Stimulated activated CD4-positive, alpha-beta T cell treated with anti-CD3 and anti-CD28 coated beads, Interleukin-4, amount 100 ng/mL, for 1 hour (primary cell): Measurements from ENCODE around the gene FUT7.

Experiments used
- DNase-seq: peaks from one replicate; pipeline ENCODE4 v3.0.0-alpha.2; 2020

Gene FUT7

DNA sequence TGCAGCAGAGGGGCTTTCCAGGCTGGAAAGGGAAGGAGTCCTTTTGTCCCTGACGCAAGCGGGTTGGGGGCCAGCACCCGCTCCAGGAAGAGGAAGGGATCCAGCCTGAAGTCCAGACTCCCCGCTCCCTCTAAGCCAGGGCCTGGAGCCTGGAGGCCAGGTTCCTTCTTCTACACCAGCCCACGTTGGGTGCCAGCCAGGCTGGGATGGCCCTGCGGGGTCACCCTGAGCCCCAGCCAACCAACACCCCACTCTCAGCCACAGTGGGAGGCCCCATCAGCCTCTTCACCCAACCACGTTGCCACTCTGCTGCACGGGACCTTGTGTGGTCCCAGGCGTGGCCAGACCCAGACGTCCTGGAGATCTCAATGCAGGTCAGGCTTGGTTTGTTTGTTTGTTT, 970 bp upstream of the FUT7 start:
- no peak for DNase-seq

DNA sequence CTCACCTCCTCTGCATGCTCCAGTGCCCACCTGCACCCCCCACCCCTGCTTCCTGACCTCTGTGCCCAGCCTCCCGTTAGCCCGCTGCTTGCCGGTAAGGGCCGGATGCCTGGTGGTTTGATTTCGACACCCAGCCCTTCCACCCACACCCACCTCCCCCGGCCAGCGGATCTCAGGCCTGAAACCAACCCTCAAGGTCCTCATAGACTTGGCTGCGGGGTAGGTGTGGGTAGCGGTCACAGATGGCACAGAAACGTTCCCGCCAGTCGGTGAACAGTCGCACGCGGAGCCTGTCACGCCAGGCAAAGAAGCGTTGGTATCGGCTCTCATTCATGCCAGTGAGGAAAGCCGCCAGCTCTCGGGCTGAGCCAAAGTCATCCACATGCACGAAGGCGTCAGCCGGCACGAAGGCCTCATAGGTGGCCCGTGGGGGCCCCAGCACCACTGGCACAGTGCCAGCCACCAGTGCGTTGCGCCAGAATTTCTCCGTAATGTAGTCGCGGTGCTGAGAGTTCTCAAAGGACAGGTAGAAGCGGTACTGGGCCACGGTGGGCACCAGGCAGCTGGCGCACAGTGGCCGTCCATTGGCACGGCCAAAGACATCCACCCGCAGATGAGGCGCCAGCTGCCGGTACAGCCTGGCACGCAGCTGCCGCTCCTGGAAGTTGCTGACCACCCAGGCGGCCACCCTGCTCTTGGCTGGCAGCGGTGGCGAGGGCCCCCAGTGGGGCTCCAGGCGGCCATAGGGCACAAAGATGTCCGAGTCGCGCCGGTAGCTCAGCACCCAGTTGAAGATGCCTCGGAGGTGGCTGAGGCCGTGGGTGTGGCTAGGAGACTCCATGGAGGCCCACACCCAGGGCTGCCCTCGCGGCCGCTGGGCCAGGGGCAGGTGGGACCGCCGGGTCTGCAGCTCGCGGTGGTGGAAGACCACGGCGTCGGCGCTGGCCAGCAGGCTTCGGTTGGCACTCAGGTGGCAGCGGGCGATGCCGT, 1.1 kb downstream of the FUT7 start:
- DNase-seq = peak; percentile 33

DNA sequence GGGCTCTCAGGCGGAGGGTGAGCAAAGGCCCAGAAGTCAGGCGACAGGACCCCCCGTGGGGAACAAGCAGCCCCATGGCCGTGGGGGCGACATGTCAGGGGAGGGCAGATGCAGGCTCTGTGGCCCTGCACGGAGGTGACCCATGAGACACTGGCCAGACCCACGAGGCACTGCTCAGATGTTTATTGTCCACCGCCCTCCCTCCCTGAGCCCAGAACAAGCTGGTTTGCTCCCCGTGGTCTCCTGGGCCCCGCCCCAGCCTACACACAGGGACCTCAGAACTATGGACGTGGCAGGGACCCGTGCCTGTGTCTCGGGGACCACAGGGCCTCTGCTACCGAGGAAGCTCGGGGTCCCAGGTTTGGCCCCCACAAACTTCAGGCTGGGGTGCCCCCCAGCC, 1.9 kb downstream of the FUT7 start:
- DNase-seq = no peak

DNA sequence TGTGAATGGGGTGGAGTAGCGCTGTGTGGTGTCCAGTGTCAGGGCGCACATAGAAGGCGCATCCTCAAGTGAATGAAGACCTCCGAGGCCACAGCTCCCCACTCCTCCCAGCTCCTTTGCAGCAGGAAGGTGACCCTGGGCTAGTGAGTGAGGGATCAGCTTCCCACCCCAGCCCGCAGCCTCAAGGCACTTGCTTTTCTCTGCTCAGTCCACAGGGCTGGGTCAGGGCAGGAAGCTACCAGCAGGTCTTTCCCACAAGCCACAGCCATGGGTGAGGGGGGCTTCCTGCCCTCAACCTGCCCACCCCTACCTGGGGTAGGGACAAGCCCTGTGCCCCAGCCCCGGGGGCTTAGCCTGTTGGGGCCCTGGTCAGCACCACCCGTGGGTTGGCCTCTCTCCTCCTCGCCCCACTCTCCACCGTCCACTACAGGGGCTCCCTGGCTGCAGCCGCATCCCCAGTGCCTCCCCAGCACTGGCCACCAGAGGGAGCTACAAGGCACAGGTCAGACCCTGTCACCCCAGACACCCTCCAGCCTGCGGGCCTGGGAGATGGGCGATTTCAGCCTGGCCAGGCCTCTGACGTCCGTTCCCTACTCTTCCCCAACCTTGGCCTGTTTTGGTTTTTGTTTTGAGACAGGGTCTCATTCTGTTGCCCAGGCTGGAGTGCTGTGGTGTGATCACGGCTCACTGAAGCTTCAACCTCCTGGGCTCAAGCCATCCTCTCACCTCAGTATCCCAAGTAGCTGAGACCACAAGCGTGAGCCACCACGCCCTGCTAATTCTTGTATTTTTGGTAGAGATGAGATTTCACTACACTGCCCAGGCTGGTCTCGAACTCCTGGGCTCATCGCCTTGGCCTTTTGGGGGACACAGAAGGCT, 2.6 kb downstream of the FUT7 start:
- peak; percentile 75 for DNase-seq

DNA sequence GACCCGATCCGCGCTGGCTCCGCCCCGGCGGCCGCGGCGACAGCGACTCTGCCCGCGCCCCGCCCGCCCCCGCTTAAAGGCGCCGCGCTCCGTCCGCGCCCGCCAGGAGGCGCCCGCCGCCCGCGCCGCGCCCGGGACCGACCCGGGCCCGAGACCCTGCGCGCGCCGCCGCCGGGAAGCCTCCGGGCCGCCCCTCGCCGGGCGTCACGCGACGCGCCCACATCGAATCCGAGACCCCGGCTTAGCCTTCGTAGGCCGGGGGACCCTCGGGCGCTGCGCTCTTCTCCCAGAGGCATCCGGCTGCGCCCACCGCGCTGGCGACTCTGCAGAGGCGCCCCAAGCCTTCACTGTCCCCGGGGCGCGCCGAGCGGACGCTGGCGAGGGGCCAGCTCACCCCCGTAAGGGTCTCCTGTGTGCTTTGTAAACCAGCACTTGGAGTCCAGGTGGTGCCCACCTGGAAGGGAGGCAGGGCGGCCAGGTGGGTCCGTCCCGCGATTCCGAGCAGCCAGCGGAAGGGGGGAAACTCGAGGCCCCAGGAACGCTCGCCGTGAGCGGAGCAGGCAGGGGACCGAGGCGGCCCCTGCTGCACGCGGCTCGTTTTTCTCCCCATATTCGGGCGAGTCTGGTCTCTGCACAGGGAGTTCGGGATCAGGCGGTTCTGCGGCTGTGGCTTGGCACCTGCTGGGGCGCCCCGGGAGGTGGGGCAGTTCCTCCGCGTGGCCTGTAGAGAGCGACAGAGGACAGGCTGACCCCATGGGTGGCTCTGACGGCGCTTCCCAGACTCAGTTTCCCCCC, 3.4 kb downstream of the FUT7 start:
- peak; percentile 68 for DNase-seq

DNA sequence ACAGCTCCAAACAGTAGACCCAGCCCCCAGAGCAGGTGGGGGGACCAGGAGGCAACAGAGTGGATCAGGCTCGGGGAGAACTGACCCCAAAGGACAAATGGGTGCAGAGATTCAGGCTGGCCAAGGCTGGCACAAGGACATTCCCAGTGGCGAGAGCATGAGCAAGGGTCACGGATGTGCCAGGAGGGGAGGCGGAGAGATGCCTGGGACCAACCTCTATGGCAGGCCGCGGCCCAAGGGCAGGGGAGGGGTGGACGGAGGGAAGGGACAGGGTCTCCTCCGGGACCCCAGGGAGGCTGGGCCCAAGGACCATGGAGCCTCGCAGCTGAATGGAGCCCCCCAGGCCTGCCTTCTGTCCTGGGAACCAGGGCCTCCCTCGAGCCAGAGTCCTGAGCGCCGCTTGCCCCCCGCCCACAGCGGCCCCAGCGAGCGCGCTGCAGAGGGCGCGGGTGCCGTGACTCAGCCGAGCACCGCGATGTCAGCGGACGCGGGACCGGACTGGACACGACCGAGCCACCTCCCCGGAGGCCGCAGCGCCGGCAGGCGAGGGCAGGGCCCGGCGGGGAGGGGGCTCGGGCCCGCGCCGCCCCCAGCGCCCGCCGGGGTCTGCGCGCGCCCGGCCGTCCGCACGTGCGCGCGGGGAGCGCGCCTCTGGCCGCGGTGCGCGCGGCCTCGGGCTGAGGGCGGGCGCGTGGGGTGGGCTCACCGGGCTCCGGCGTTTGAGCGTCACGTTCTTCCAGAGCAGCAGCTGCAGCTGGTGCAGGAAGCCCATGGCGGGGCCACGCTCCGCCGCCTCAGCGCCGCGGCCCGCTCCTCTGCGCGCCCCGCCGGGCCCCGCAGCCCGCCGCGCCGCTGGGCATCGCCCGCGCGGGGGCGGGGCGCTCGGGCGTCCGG, 4.3 kb downstream of the FUT7 start, which contains the start of gene ABCA2:
Gene ABCA2 (minus strand): TSS at position 869 of the 894 bp plus-strand sequence. CDS start 97 bp downstream, at position 772.
- no peak for DNase-seq

DNA sequence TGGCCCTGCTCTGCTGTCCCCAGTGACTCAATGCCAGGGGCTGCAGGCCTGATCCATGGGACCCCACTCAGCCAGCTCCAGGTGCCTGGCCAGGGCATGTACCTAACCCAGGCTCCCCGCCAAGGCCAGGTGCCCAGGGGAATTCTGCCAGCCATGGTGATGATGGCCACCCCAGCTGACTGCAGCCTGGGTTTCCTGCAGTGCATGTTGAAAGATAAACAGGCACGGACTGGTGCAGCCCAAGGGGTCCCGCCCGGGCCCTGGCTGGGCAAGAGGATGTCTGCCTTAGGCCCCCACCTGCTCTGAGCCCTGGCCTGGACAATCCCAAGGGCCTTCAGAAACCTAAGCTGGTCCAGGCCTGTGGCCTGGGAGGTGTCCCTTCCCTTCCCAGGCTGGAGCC, 5.1 kb downstream of the FUT7 start:
- DNase-seq = no peak

DNA sequence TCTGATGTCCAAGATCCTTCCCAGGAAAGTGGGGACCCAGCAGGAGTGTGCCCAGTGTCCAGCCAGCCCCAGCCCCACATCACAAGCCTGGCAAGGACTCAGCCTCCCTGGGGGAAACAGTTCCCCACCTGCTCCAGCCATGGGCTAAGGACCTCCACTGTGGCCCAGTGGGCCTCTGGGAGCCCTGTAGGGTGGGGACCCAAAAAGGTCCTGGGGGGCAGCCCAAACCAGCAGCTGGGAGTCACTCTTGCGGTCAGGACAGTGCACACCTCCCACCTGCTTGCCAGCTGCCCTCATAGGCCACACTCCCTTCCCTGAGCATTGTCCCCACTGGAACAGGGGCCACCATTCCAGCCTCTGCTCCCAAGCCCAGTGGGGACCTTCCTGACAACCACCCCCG, 5.5 kb downstream of the FUT7 start:
- DNase-seq = no peak

DNA sequence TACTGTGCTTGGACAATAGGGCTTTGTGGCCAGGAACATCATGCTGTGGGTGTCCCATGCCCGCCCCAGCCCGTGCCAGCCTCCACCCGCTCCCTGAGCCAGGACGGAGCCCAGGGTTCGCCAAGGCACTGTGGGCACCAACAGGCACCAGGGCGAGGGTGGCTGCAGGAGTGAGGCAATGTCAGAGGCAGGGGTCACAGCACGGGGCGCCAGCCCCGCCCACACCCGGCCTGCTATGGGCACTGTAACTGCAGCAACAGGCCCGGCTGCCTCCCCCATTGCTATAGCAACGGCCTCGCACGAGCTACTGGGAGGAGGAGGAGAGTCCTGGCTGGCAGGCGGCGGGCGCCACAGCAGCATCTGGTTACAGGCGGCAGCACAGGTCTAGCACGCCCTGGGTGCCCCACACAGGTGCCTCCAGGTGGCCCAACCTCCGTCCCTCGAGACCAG, 6.3 kb downstream of the FUT7 start:
- no peak for DNase-seq

DNA sequence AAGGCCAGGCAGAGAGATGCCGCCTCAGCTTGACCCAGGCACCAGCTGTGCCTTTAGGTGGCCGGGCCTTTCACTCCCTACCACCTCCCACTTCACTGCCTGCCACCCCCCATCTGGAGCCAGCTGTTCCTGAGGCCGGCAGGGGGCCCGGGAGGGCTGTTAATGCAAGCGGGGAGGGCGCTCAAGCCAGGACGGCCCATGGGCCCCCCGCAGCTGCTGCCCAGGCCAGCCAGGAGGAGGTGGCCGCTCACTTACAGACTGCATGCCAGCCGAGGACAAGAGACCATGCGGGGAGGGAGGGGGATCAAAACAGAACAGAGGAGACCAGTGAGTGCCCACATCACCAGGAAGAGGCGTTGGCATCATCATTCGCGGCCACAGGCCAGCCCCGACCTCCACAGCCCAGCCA, 8.3 kb downstream of the FUT7 start:
- DNase-seq = no peak

DNA sequence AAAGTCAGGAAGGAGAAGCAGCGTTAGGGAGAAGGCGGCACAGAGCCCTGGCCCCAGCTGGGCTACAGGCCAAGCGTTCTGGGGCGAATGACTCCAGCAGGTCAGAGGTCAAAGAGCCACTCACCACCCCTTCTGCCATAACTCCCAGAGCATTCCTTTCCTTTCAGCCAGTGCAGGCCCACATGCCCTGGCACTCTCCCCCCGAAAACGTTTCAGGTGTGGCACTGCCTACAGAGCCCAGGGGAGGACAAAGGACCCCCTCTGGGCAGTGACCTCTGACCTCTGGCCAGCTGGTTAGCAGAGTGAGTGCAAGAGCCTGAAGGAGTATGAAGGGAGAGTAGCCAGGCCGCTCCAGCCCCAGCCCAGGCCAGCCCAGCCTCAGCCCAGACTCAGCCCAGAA, 8.7 kb downstream of the FUT7 start:
- no peak for DNase-seq

DNA sequence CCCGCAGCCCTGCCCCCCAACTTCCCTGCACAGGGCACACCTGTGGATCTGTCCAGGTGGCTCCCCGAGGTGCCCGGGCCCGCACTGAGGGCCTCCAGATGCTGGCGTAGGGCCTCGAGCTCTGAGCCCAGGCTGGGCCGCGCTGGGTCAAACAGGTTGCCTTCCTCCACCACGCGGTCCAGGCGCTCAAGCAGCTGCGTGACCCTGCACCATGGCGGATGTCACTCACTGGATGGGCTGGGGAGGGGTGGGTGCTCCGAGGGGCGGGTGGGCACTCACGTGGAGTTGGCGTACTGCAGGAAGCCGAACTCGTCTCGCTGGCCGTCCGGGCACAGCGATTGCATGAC, 9.3 kb downstream of the FUT7 start:
- DNase-seq = no peak

DNA sequence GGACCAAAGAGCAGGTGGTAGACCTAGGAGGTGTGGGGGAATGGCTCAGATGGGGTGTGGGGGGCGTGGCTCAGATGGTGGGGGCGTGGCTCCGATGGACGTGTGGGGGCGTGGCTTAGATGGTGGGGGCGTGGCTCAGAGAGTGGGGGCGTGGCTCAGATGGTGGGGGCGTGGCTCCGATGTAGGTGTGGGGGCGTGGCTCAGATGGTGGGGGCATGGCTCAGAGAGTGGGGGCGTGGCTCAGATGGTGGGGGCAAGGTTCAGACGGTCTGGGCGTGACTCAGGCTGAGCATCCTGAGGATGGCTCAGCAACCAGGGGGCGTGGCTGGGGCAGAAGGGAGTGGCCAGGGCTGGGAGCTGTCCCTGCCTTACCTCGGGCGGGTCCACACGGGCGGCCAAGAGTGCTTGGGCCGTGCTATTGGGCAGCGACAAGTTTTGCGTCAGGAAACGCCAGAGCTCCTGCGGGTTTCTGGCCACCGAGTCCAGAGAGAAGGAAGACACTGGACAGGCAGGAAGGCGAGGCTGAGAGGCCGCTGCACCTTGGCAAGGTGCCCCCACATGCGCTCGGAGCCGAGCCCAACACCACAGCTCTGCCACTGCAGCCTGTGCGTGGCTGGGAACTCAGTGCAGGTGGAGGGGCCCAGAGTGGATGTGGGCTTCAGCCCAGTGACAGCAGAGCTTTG, 9.8 kb downstream of the FUT7 start:
- peak; percentile 74 for DNase-seq

DNA sequence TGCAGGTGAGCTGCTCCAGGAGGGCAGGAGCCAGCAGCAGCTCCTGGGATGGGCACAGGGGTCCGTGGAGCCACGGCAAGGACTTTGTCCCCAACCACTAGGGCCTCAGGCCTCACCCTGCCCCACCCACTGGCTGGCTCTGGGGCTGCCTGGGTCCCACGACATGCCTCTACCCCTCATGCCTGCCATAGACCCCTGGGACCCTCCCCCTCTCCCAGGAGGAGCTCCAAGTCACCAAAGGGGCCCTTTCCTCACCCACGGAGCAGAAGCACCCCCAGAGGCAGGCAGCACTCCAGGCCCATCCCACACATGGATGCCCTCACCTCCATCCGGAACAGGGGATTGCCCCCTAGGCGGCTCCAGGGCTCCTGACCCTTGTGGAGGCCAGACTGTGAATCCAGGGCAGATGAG, 10.3 kb downstream of the FUT7 start:
- DNase-seq = no peak

DNA sequence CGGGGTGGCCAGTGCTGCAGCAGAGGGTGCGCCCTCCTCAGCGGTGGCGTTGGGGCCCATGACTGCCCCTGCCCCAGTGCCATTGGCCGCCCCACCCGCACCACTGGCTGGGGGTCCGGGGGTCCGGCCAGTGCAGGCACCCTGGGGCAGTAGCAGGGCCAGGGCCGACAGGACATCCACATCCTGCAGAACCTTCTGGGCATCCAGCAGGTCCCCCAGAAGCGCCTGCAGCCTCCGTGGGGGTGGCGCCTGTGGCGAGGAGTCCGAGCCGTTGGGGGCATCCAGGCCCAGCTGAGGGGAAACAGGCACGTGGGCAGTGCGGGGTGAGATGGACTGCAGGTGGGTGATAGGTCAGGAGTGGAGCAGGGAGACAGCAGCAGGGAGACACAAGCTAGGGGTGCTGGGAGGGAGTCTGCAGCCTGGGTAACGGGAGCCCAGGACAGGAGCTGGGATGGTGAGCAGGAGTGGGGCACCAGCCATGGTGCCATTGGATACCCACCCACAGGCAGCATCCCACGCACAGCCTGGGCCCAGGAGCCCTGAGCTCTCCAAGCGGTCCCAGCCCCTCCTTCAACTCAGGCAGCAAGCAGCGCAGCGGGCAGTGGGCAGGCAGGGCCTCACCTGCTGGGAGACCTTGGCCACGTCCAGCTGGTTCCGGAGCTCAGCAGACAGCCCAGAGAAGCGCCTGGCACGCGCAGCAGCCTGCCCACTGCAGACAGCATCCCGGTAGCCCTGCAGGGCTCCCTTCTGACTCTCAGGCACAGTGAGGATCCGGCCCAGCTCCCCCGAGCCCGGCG, 10.9 kb downstream of the FUT7 start:
- no peak for DNase-seq

DNA sequence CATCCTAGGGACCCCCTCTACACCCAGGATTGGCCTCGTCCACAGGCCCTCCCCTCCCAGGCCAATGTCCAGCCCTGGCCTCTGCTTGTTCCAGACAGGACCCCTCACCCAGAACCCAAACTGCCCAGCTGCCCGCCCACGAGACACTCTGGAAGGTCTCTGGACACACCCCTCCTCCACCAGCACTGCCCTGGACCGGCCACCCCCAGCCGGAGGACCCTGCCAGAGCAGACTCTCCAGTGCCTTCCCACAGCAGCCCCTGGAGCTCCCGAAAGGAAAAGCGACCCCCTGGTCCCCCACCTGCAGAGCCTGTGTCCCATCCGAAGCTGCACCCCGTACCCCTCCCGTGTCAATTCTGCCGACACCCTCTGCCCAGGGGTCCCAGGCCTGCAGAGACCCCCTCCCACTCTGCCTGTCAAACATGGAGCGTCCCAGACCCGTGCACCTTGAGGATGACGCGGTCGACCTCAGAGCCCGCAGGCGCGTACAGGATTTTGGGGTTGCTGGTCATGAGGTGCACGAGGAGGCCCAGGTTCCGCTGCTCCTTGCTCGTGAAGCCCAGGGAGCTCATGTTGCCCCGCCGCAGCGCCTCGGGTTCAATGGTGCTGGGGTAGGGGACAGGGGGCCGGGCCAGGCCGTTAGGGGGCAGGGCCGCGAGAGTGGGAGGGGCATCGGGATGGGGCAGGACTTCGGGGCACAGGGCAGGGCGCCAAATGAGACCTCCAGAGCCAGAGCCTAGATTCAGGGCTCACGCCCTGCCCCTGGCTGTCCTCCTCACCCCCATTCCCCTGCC, 11.8 kb downstream of the FUT7 start:
- no peak for DNase-seq

DNA sequence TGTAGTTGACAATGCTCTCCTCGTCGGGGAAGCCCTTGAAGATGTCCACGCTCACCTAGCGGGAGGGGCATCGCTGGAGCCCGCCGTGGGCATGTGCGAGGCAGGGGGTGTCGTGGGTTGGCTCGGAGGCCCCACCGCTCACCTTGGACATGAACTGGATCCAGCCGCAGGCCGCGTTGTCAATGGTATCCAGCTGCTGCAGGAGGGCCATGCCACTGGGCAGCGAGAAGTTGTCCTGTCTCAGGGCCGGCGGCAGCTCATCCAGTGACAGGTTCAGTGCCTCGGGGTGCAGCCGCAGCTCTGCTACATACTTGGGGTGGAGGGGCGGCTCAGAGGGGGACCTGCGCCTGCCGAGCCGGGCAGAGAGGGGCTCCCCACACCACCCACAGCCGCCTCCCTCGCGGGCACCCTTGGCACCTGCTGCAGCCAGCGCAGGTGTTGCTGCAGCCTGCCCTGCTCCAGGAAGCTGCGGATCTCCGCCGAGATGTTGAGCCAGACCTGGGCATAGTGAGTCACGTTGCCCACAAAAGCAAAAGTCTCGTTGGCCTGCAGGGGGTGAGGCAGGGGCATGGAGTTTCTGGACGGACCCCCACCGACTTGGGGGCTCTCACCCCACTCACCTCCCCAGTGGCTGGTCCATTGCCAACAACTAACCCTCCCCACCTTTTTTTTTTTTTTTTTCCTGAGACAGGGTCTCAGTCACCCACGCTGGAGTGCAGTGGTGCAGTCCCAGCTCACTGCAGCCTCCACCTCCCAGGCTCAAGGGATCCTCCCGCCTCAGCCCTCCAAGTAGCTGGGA, 12.9 kb downstream of the FUT7 start:
- DNase-seq = no peak

DNA sequence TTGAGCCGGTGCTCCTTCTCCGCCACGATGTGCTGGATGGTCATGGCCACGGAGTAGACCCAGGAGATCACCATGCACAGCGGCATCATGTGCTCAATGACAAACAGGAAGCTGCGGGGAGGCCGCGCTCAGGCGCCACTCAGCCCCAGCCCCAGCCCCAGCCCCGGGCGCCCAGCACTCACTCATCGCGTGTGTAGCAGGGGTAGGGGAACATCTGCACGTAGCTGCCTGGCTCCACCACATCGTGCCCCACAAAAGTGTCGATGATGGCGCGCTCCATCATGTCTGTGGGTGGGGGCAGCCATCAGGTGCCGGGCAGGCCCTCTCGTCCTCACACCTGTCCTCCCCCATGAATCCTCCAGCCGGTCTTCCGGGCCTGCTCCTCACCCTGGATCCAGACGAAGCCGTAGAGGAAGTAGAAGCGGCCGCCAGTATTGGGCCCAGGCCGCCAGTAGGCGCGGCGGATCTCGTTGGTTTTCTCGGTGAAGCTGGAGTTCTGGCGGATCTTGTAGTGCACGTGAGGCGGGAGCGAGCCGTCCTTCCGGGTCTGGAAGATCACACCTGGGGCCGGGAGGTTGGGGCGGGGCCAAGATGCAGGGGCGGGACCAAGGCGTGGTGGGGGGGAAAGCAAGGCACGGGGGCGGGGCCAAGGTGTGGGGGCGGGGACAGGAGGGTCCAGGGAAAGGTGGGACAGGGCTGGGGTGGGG, 13.9 kb downstream of the FUT7 start:
- no peak for DNase-seq
